K562 (cell line): ENCODE data around the gene PPP3CA. TPM values are rescaled to one million over a fixed set of nuclear protein-coding genes. Genes with fewer than 3 reads are reported as not detected.

Experiments used
- ATAC-seq: fragments of 200-7000 bp; cut with Tn5 transposase; 3 replicates; pipeline ENCODE4 v1.9.1; 2020; ENCODE audit warnings: moderate library complexity
- BruUV-seq: library from RNA; stranded (reverse); fragments of 400-500 nt; replicated peaks from 2 replicates; lab custom pipeline; 2021; lab: Mats Ljungman, UMichigan
- CTCF ChIA-PET: fragments of 300-600 bp; formaldehyde crosslinking; extraction: SDS; loops from one replicate; lab custom pipeline; 2021; ENCODE audit warnings: low intra/inter-chr PET ratio; lab: Yijun Ruan, JAX
- POLR2A ChIA-PET: fragments of 300-600, 350-650 bp; sonication (Branson Sonifier 250); formaldehyde crosslinking; extraction: SDS; loops from one replicate; lab custom pipeline; 2021; ENCODE audit warnings: antibody characterized with exemption, inconsistent platforms; lab: Yijun Ruan, JAX
- DNase-seq, 4 experiments: peaks; one replicate each; pipeline versions ENCODE4 v3.0.0 to v3.0.0-alpha.2; 2011 to 2018; ENCODE audit warnings: low spot score in 3 of 4, mixed read lengths in 3 of 4; ENCODE audit errors: extremely low read depth in 1 of 4
- FAIRE-seq: peaks from 2 replicates; lab custom pipeline; 2011; peaks lifted over from hg19 to GRCh38; lab: Jason Lieb, UNC
- H2AFZ ChIP-seq: 2 replicates; pipeline ENCODE4 v1.6.0; 2011; ENCODE audit warnings: low read depth, low read length, control low read depth, inconsistent platforms
- H3K27ac ChIP-seq: fragments of 200-600 bp; 3 replicates; pipeline ENCODE4 v1.8.0; 2011; ENCODE audit warnings: low read depth, mild to moderate bottlenecking, control low read depth, inconsistent platforms, low read length, moderate library complexity, mixed read lengths; ENCODE audit errors: extremely low read depth
- H3K27me3 ChIP-seq, 2 experiments: fragments of 300-600 bp in 1 of 2; 2 replicates in 1 of 2; 3 replicates in 1 of 2; pipeline versions ENCODE4 v1.6.0 to v1.8.0; 2011; ENCODE audit warnings: inconsistent platforms in 2 of 2, low read length in 2 of 2, mild to moderate bottlenecking in 1 of 2, mixed read lengths in 1 of 2, moderate library complexity in 1 of 2; ENCODE audit not compliant: control insufficient read depth in 2 of 2, insufficient read depth in 2 of 2
- H3K36me3 ChIP-seq: fragments of 300-600 bp; 3 replicates; pipeline ENCODE4 v1.8.0; 2011; ENCODE audit warnings: mild to moderate bottlenecking, low read length, inconsistent platforms; ENCODE audit not compliant: control insufficient read depth, insufficient read depth
- H3K4me1 ChIP-seq, 2 experiments: fragments of 200-600 bp in 1 of 2; replicated peaks in 1 of 2; 2 replicates in 1 of 2; 3 replicates in 1 of 2; pipeline versions ENCODE4 v1.5.1 to v1.8.0; 2011; ENCODE audit warnings: inconsistent platforms in 2 of 2, low read length in 2 of 2, mild to moderate bottlenecking in 1 of 2, mixed read lengths in 1 of 2, moderate library complexity in 1 of 2; ENCODE audit not compliant: control insufficient read depth in 2 of 2, insufficient read depth in 2 of 2
- H3K4me2 ChIP-seq: 2 replicates; pipeline ENCODE4 v1.6.1; 2011; ENCODE audit warnings: low read length, control low read depth, inconsistent platforms, mixed read lengths; ENCODE audit not compliant: insufficient read depth
- H3K4me3 ChIP-seq: fragments of 200-600 bp; sonication (generic), shearing (Covaris generic); 2 replicates; pipeline ENCODE4 v1.5.1; 2016; ENCODE audit warnings: control low read depth, inconsistent platforms
- H3K79me2 ChIP-seq: fragments of 200-600 bp; 3 replicates; pipeline ENCODE4 v1.8.0; 2011; ENCODE audit warnings: low read length, inconsistent platforms; ENCODE audit not compliant: control insufficient read depth, insufficient read depth
- H3K9ac ChIP-seq, 2 experiments: 2 replicates each; pipeline versions ENCODE4 v1.6.0 to v1.6.1; 2011; ENCODE audit warnings: low read depth in 2 of 2, low read length in 2 of 2, control low read depth in 1 of 2, inconsistent platforms in 1 of 2, mild to moderate bottlenecking in 1 of 2, mixed read lengths in 1 of 2; ENCODE audit not compliant: insufficient read depth in 1 of 2
- H3K9me1 ChIP-seq: one replicate; pipeline ENCODE4 v1.6.0; 2011; ENCODE audit warnings: inconsistent platforms, mild to moderate bottlenecking, low read length, moderate library complexity; ENCODE audit not compliant: control insufficient read depth, insufficient read depth
- H3K9me3 ChIP-seq: replicated peaks from 2 replicates; pipeline ENCODE4 v1.5.1; 2011; ENCODE audit warnings: low read depth, low read length, inconsistent platforms; ENCODE audit not compliant: control insufficient read depth, insufficient read depth
- H4K20me1 ChIP-seq: replicated peaks from 2 replicates; pipeline ENCODE4 v1.6.1; 2011; ENCODE audit warnings: low read length, inconsistent platforms, mixed read lengths; ENCODE audit not compliant: control insufficient read depth, insufficient read depth
- BACH1 ChIP-seq: fragments of 200-800 bp; sonication (Bioruptor generic); IDR thresholded peaks from 2 replicates; pipeline ENCODE4 v1.6.1; 2016; ENCODE audit warnings: missing genetic modification characterization, missing compliant biosample characterization
- CBFA2T2 ChIP-seq: fragments of 450-650 bp; conservative IDR thresholded peaks from 2 replicates; pipeline ENCODE4 v1.6.1; 2017; ENCODE audit warnings: mild to moderate bottlenecking
- CEBPG ChIP-seq, 3 experiments: fragments of 200-800 bp in 1 of 3; sonication (Bioruptor generic) in 1 of 3; sonication (generic) in 1 of 3; formaldehyde crosslinking in 1 of 3; IDR thresholded peaks in 2 of 3; conservative IDR thresholded peaks in 1 of 3; 2 replicates each; pipeline versions ENCODE4 v1.6.1 to v1.8.0; 2016 to 2022; ENCODE audit warnings: missing compliant biosample characterization in 2 of 3, missing genetic modification characterization in 2 of 3, mild to moderate bottlenecking in 1 of 3, missing genetic modification reagents in 1 of 3
- FOXM1 ChIP-seq, 2 experiments: fragments of 450-650 bp in 1 of 2; sonication (generic) in 1 of 2; formaldehyde crosslinking in 1 of 2; IDR thresholded peaks; 2 replicates each; pipeline versions ENCODE4 v1.6.1 to v1.9.0; 2017 to 2022; ENCODE audit warnings: low read depth in 2 of 2, mild to moderate bottlenecking in 2 of 2, missing genetic modification reagents in 1 of 2, moderate library complexity in 1 of 2
- HNRNPH1 ChIP-seq: fragments of 200-400 bp; formaldehyde crosslinking; optimal IDR thresholded peaks from 2 replicates; pipeline ENCODE3; 2017; ENCODE audit warnings: low read depth, mild to moderate bottlenecking, low read length, moderate library complexity
- HNRNPL ChIP-seq: fragments of 200-400 bp; formaldehyde crosslinking; IDR thresholded peaks from 2 replicates; pipeline ENCODE4 v1.6.1; 2017; ENCODE audit warnings: low read depth, mild to moderate bottlenecking, low read length
- IRF9 ChIP-seq: fragments of 450-650 bp; IDR thresholded peaks from 2 replicates; pipeline ENCODE4 v1.6.1; 2016; ENCODE audit warnings: missing biosample characterization, missing genetic modification characterization
- RBM22 ChIP-seq: fragments of 200-400 bp; formaldehyde crosslinking; IDR thresholded peaks from 2 replicates; pipeline ENCODE4 v1.6.1; 2018; ENCODE audit warnings: low read length, low read depth; ENCODE audit not compliant: poor library complexity, severe bottlenecking
- RFX1 ChIP-seq: fragments of 450-650 bp; IDR thresholded peaks from 2 replicates; pipeline ENCODE4 v1.6.1; 2016; ENCODE audit warnings: mild to moderate bottlenecking, moderate library complexity
- SIX5 ChIP-seq, 2 experiments: IDR thresholded peaks; 2 replicates each; pipeline ENCODE4 v1.6.1; 2011; ENCODE audit warnings: low read length in 2 of 2, borderline replicate concordance in 1 of 2, low read depth in 1 of 2, mild to moderate bottlenecking in 1 of 2, moderate library complexity in 1 of 2; ENCODE audit not compliant: insufficient read depth in 1 of 2
- SMARCA5 ChIP-seq: fragments of 450-650 bp; IDR thresholded peaks from 2 replicates; pipeline ENCODE4 v1.6.1; 2016
- ZFP30 ChIP-seq: fragments of 250-450 bp; sonication (Bioruptor Pico); IDR thresholded peaks from 2 replicates; pipeline ENCODE4 v1.8.0; 2022; ENCODE audit warnings: moderate library complexity, mild to moderate bottlenecking, inconsistent platforms, borderline replicate concordance
- ZNF239 ChIP-seq: fragments of 250-450 bp; sonication (Bioruptor Pico); IDR thresholded peaks from 2 replicates; pipeline ENCODE4 v1.4.0; 2020; ENCODE audit warnings: mild to moderate bottlenecking
- ZNF592 ChIP-seq: fragments of 450-650 bp; IDR thresholded peaks from 2 replicates; pipeline ENCODE4 v1.6.1; 2017; ENCODE audit warnings: antibody characterized with exemption, mild to moderate bottlenecking
- WGBS: fragments of 100-300 bp; shearing (Covaris generic); methylation state at CpG from one replicate; pipeline ENCODE4 v1.1.6; 2016; ENCODE audit warnings: low coverage, mixed read lengths; ENCODE audit not compliant: insufficient coverage; ENCODE audit errors: missing lambda C conversion rate; 5-methylcytosine and 5-hydroxymethylcytosine counted together
- in situ Hi-C: fragments of 300-500 bp; cut with MboI; formaldehyde crosslinking; loops from 4 replicates; pipeline ENCODE4 v1.15.0; 2018; ENCODE audit warnings: inconsistent platforms, mixed read lengths
- intact Hi-C: fragments of 100-400 bp; cut with micrococcal nuclease; formaldehyde crosslinking; loops from 2 replicates; pipeline ENCODE4 v1.14.2; 2022
- polyA plus RNA-seq, 8 experiments: library from polyadenylated mRNA; depleted of rRNA in 4 of 8; stranded (reverse) in 5 of 8; unstranded in 3 of 8; fragments of >200 nt; fragmentation: Nextera tagmentation in 2 of 8; fragmentation: Illumina TruSeq in 1 of 8; extraction: Ambion mirVana in 2 of 8; extraction: Trizol in 1 of 8; gene quantifications; 2 replicates each; pipeline versions ENCODE4 v1.2.1 to v1.2.3, GENCODE V29; 2011 to 2014; ENCODE audit warnings: inconsistent platforms in 1 of 8, missing spikeins in 1 of 8
- total RNA-seq, 7 experiments: library from RNA; depleted of rRNA in 6 of 7; stranded (reverse); fragments of >200 nt in 6 of 7; fragmentation: Illumina TruSeq in 2 of 7; extraction: Trizol in 2 of 7; gene quantifications; 2 replicates each; pipeline versions ENCODE4 v1.2.1 to v1.2.3, GENCODE V29; 2011 to 2021; ENCODE audit warnings: low replicate concordance in 1 of 7

PPP3CA gene
- total and polyA plus RNA-seq, 9 of the 15 experiments (the other 6 are each of a cell fraction or from before 2014, with no cell fraction given): 0.94 to 3.2 (median 1.6) TPM

- TF ChIP-seq CBFA2T2 (no peak), CEBPG (CRISPR knock-in tag; IDR thresholded peaks at IDR 0.05) (no peak), CEBPG (tag; conservative IDR thresholded peaks at IDR 0.05 in 1 of 2, IDR thresholded peaks at IDR 0.05 in 1 of 2) (no peak), RFX1 (no peak), ZFP30 (CRISPR knock-in tag) (no peak), SIX5 (IDR thresholded peaks at IDR 0.05; ENCODE audit: borderline replicate concordance in 1 of 2, insufficient read depth in 1 of 2, low read depth in 1 of 2, low read length in 2 of 2) (no peak), ZNF239 (CRISPR knock-in tag) (no peak), FOXM1 (IDR thresholded peaks at IDR 0.05; ENCODE audit: low read depth) (no peak), FOXM1 (CRISPR knock-in tag; IDR thresholded peaks at IDR 0.05; ENCODE audit: low read depth) (no peak), HNRNPH1 (no peak), SMARCA5 (no peak), IRF9 (tag) (no peak), RBM22 (no peak), HNRNPL (no peak), BACH1 (tag) (no peak), ZNF592 (no peak)
- Histone ChIP-seq H3K4me1 (no peaks in the 10 kb centered on the region), H3K27ac (no peak overlapping the region), H3K27me3 (no peaks in the 10 kb centered on the region), H3K9me1 (no peaks in the 10 kb centered on the region), H3K36me3 (no peaks in the 10 kb centered on the region), H3K79me2 (no peaks in the 10 kb centered on the region), H4K20me1 (no peaks in the 10 kb centered on the region), H2AFZ (no peak overlapping the region), H3K9me3 (0 out of 2 replicates have a peak, but pooled peaks cover 2% of the 10 kb centered on the region), H3K9ac (no peak overlapping the region), H3K4me2 (no peak overlapping the region), H3K4me3 (no peak overlapping the region)
- WGBS: 0% methylated on average over 3 of the region's 3 CpGs
- DNase-seq (no peak), ATAC-seq (no peak), FAIRE-seq (no peak)
- CTCF ChIA-PET: no interaction called here
- in situ Hi-C loops (no loop called here), intact Hi-C loops (no loop called here)
- POLR2A ChIA-PET: no interaction called here
- no TSS peak for BruUV-seq
Measured at GRCh38 chr4:101083131-101083530, 264.2 kb downstream of the PPP3CA start.
